ENCODE data around the gene FBN1.

Gene FBN1

GRCh38 chr15:48579945-48580671 is 65.4 kb downstream of the FBN1 start:
- Histone ChIP-seq H3K4me3 (no peak overlapping the region), H3K27ac (no peak overlapping the region), H3K9me3 (ENCODE audit: low read depth, low read length) (no peaks in the 10 kb centered on the region), H3K9ac (ENCODE audit: insufficient read length) (no peak overlapping the region), H3K36me3 (ENCODE audit: insufficient read depth, low read length) (no peaks in the 10 kb centered on the region)
- no peak for TF ChIP-seq POLR2AphosphoS5 (IDR thresholded peaks at IDR 0.05; ENCODE audit: borderline replicate concordance, low read depth, low read length)
- DNase-seq (ENCODE audit: low read depth, low spot score): no peak

- no peak overlapping the region for H3K27ac ChIP-seq
- no peak overlapping the region for H3K4me3 ChIP-seq
- DNase-seq (ENCODE audit: low read depth, low spot score): no peak
- no peaks in the 10 kb centered on the region for H3K9me3 ChIP-seq (ENCODE audit: low read depth, low read length)
- H3K9ac ChIP-seq (ENCODE audit: insufficient read length): no peak overlapping the region
- H3K36me3 ChIP-seq (ENCODE audit: insufficient read depth, low read length): no peaks in the 10 kb centered on the region
- TF ChIP-seq EZH2 (IDR thresholded peaks at IDR 0.05): no peak
- no peak for TF ChIP-seq POLR2AphosphoS5 (IDR thresholded peaks at IDR 0.05; ENCODE audit: borderline replicate concordance, low read depth, low read length)
- no peak for TF ChIP-seq FOXP2 (optimal IDR thresholded peaks at IDR 0.05; ENCODE audit: control extremely low read depth, extremely low read length, insufficient read depth)
These were observed 66.5 kb downstream of the FBN1 start for GRCh38 chr15:48578965-48579364.

GRCh38 chr15:48577469-48577868 is 68.0 kb downstream of the FBN1 start:
- Histone ChIP-seq H3K4me3 (no peak overlapping the region), H3K9me3 (ENCODE audit: low read depth, low read length) (no peaks in the 10 kb centered on the region), H3K9ac (ENCODE audit: insufficient read length) (no peak overlapping the region), H3K27ac (no peak overlapping the region), H3K36me3 (ENCODE audit: insufficient read depth, low read length) (no peaks in the 10 kb centered on the region)
- no peak for DNase-seq (ENCODE audit: low read depth, low spot score)
- TF ChIP-seq POLR2AphosphoS5 (IDR thresholded peaks at IDR 0.05; ENCODE audit: borderline replicate concordance, low read depth, low read length): no peak
- no peak for TF ChIP-seq FOXP2 (optimal IDR thresholded peaks at IDR 0.05; ENCODE audit: control extremely low read depth, extremely low read length, insufficient read depth)
- no peak for TF ChIP-seq EZH2 (IDR thresholded peaks at IDR 0.05)

- no peak for TF ChIP-seq FOXP2 (optimal IDR thresholded peaks at IDR 0.05; ENCODE audit: control extremely low read depth, extremely low read length, insufficient read depth)
- no peak overlapping the region for H3K4me3 ChIP-seq
- no peak overlapping the region for H3K9ac ChIP-seq (ENCODE audit: insufficient read length)
- H3K27ac ChIP-seq: no peak overlapping the region
- H3K36me3 ChIP-seq (ENCODE audit: insufficient read depth, low read length): no peaks in the 10 kb centered on the region
- H3K9me3 ChIP-seq (ENCODE audit: low read depth, low read length): no peaks in the 10 kb centered on the region
- DNase-seq (ENCODE audit: low read depth, low spot score): no peak
These were observed 71.3 kb downstream of the FBN1 start for GRCh38 chr15:48574187-48574586.

GRCh38 chr15:48573780-48574179 is 71.7 kb downstream of the FBN1 start:
- no peak overlapping the region for H3K4me3 ChIP-seq
- no peaks in the 10 kb centered on the region for H3K36me3 ChIP-seq (ENCODE audit: insufficient read depth, low read length)
- no peak for DNase-seq (ENCODE audit: low read depth, low spot score)
- H3K9me3 ChIP-seq (ENCODE audit: low read depth, low read length): no peaks in the 10 kb centered on the region; the same call in 1 of the 2 replicates
- no peak for TF ChIP-seq FOXP2 (optimal IDR thresholded peaks at IDR 0.05; ENCODE audit: control extremely low read depth, extremely low read length, insufficient read depth)
- TF ChIP-seq EZH2 (IDR thresholded peaks at IDR 0.05): no peak
- TF ChIP-seq POLR2AphosphoS5 (IDR thresholded peaks at IDR 0.05; ENCODE audit: borderline replicate concordance, low read depth, low read length): no peak
- H3K27ac ChIP-seq: no peak overlapping the region
- no peak overlapping the region for H3K9ac ChIP-seq (ENCODE audit: insufficient read length)

GRCh38 chr15:48572823-48573222 is 72.7 kb downstream of the FBN1 start:
- H3K27ac ChIP-seq: no peak overlapping the region
- H3K36me3 ChIP-seq (ENCODE audit: insufficient read depth, low read length): no peaks in the 10 kb centered on the region
- TF ChIP-seq EZH2 (IDR thresholded peaks at IDR 0.05) (no peak), POLR2AphosphoS5 (IDR thresholded peaks at IDR 0.05; ENCODE audit: borderline replicate concordance, low read depth, low read length) (no peak), FOXP2 (optimal IDR thresholded peaks at IDR 0.05; ENCODE audit: control extremely low read depth, extremely low read length, insufficient read depth) (no peak)
- H3K4me3 ChIP-seq: no peak overlapping the region
- H3K9me3 ChIP-seq (ENCODE audit: low read depth, low read length): no peaks in the 10 kb centered on the region; the same call in 1 of the 2 replicates
- DNase-seq (ENCODE audit: low read depth, low spot score): no peak
- H3K9ac ChIP-seq (ENCODE audit: insufficient read length): no peak overlapping the region

GRCh38 chr15:48571510-48571909 is 74.0 kb downstream of the FBN1 start:
- TF ChIP-seq FOXP2 (optimal IDR thresholded peaks at IDR 0.05; ENCODE audit: control extremely low read depth, extremely low read length, insufficient read depth): no peak
- no peak for TF ChIP-seq EZH2 (IDR thresholded peaks at IDR 0.05)
- TF ChIP-seq POLR2AphosphoS5 (IDR thresholded peaks at IDR 0.05; ENCODE audit: borderline replicate concordance, low read depth, low read length): no peak
- H3K9ac ChIP-seq (ENCODE audit: insufficient read length): no peak overlapping the region
- no peak for DNase-seq (ENCODE audit: low read depth, low spot score)
- no peaks in the 10 kb centered on the region; the same call in 1 of the 2 replicates for H3K9me3 ChIP-seq (ENCODE audit: low read depth, low read length)
- H3K27ac ChIP-seq: no peak overlapping the region
- H3K4me3 ChIP-seq: no peak overlapping the region
- no peaks in the 10 kb centered on the region for H3K36me3 ChIP-seq (ENCODE audit: insufficient read depth, low read length)

- no peak for DNase-seq (ENCODE audit: low read depth, low spot score)
- TF ChIP-seq FOXP2 (optimal IDR thresholded peaks at IDR 0.05; ENCODE audit: control extremely low read depth, extremely low read length, insufficient read depth) (no peak), POLR2AphosphoS5 (IDR thresholded peaks at IDR 0.05; ENCODE audit: borderline replicate concordance, low read depth, low read length) (no peak), EZH2 (IDR thresholded peaks at IDR 0.05) (no peak)
- Histone ChIP-seq H3K9ac (ENCODE audit: insufficient read length) (no peak overlapping the region), H3K9me3 (ENCODE audit: low read depth, low read length) (no peaks in the 10 kb centered on the region; the same call in 1 of the 2 replicates), H3K27ac (no peak overlapping the region), H3K4me3 (no peak overlapping the region), H3K36me3 (ENCODE audit: insufficient read depth, low read length) (no peaks in the 10 kb centered on the region)
These were observed 74.7 kb downstream of the FBN1 start for GRCh38 chr15:48570822-48571221.
